GM12878 (cell line): ENCODE measurements around the gene CRYGD. TPM values are rescaled to one million over a fixed set of nuclear protein-coding genes. Genes with fewer than 3 reads are reported as not detected.

Source experiments
- ATAC-seq: fragments of 200-7000 bp; cut with Tn5 transposase; 3 replicates; pipeline ENCODE4 v1.9.1; 2020; ENCODE audit warnings: mild to moderate bottlenecking, moderate library complexity
- BruUV-seq: library from RNA; stranded (reverse); fragments of 400-500 nt; replicated peaks from 2 replicates; lab custom pipeline; 2021; lab: Mats Ljungman, UMichigan
- CTCF ChIA-PET: fragments of 300-600 bp; sonication (Branson Sonifier 250); formaldehyde crosslinking; extraction: SDS; loops from one replicate; lab custom pipeline; 2021; ENCODE audit warnings: inconsistent platforms; lab: Yijun Ruan, JAX
- POLR2A ChIA-PET: fragments of 350-600 bp; formaldehyde crosslinking; extraction: SDS; loops from one replicate; lab custom pipeline; 2021; ENCODE audit warnings: inconsistent platforms; lab: Charles Lee
- RAD21 ChIA-PET: fragments of 300-600 bp; sonication (Branson Sonifier 250); formaldehyde crosslinking; loops from one replicate; lab custom pipeline; 2023; ENCODE audit warnings: antibody characterized with exemption; ENCODE audit not compliant: unreplicated experiment; lab: Charles Lee
- SMC1A ChIA-PET: fragments of 300-600 bp; sonication (Branson Sonifier 250); formaldehyde crosslinking; loops from one replicate; lab custom pipeline; 2023; ENCODE audit not compliant: unreplicated experiment, uncharacterized antibody; lab: Charles Lee
- DNase-seq: peaks from one replicate; pipeline ENCODE4 v3.0.0-alpha.2; 2011; ENCODE audit warnings: low read depth, low spot score
- FAIRE-seq: peaks from 3 replicates; lab custom pipeline; 2011; peaks lifted over from hg19 to GRCh38; lab: Jason Lieb, UNC
- H2AFZ ChIP-seq: 2 replicates; pipeline ENCODE4 v1.6.0; 2011; ENCODE audit warnings: low read depth, low read length, control low read depth; ENCODE audit not compliant: control insufficient read depth
- H3K27ac ChIP-seq: 2 replicates; pipeline ENCODE4 v1.5.1; 2011; ENCODE audit warnings: control low read depth; ENCODE audit not compliant: control insufficient read depth, insufficient read depth
- H3K27me3 ChIP-seq, 2 experiments: replicated peaks in 1 of 2; 2 replicates each; pipeline versions ENCODE4 v1.6.0 to v1.6.1; 2011; ENCODE audit warnings: low read length in 1 of 2; ENCODE audit not compliant: control insufficient read depth in 2 of 2, insufficient read depth in 2 of 2
- H3K36me3 ChIP-seq, 2 experiments: 2 replicates each; pipeline ENCODE4 v1.5.1; 2011; ENCODE audit warnings: low read length in 1 of 2; ENCODE audit not compliant: control insufficient read depth in 2 of 2, insufficient read depth in 2 of 2
- H3K4me1 ChIP-seq: 2 replicates; pipeline ENCODE4 v1.6.1; 2011; ENCODE audit warnings: mild to moderate bottlenecking, low read length, moderate library complexity, mixed read lengths; ENCODE audit not compliant: control insufficient read depth, insufficient read depth
- H3K4me2 ChIP-seq: 2 replicates; pipeline ENCODE4 v1.6.0; 2011; ENCODE audit warnings: control low read depth; ENCODE audit not compliant: control insufficient read depth, insufficient read depth
- H3K4me3 ChIP-seq: fragments of 200-600 bp; sonication (generic); 2 replicates; pipeline ENCODE4 v1.5.1; 2016
- H3K79me2 ChIP-seq: 2 replicates; pipeline ENCODE4 v1.6.0; 2011; ENCODE audit warnings: low read length; ENCODE audit not compliant: control insufficient read depth, insufficient read depth
- H3K9ac ChIP-seq: 2 replicates; pipeline ENCODE4 v1.8.0; 2011; ENCODE audit warnings: low read length, control low read depth, mixed read lengths; ENCODE audit not compliant: control insufficient read depth, insufficient read depth
- H3K9me3 ChIP-seq: replicated peaks from 3 replicates; pipeline ENCODE4 v1.5.1; 2011; ENCODE audit warnings: mild to moderate bottlenecking, low read length; ENCODE audit not compliant: control insufficient read depth, insufficient read depth
- H4K20me1 ChIP-seq: 2 replicates; pipeline ENCODE4 v1.6.0; 2011; ENCODE audit not compliant: control insufficient read depth, insufficient read depth
- ATF2 ChIP-seq: IDR thresholded peaks from 2 replicates; pipeline ENCODE4 v1.6.1; 2012; ENCODE audit warnings: low read length, inconsistent platforms
- CREB1 ChIP-seq: IDR thresholded peaks from 2 replicates; pipeline ENCODE4 v1.6.1; 2012; ENCODE audit warnings: low read depth, mild to moderate bottlenecking, inconsistent platforms
- E2F4 ChIP-seq: IDR thresholded peaks from 2 replicates; pipeline ENCODE4 v1.6.1; 2012; ENCODE audit warnings: low read depth, low read length, improper control_type of control experiment
- E2F8 ChIP-seq: fragments of 450-650 bp; IDR thresholded peaks from 2 replicates; pipeline ENCODE4 v1.6.1; 2018; ENCODE audit warnings: mild to moderate bottlenecking, low read depth, moderate library complexity; ENCODE audit not compliant: partially characterized antibody
- KAT2A ChIP-seq: conservative IDR thresholded peaks from 2 replicates; pipeline ENCODE4 v1.6.1; 2011; ENCODE audit warnings: low read depth, low read length; ENCODE audit not compliant: control insufficient read depth
- LARP7 ChIP-seq: fragments of 450-650 bp; IDR thresholded peaks from 2 replicates; pipeline ENCODE4 v1.6.1; 2017; ENCODE audit warnings: mild to moderate bottlenecking
- PAX5 ChIP-seq: IDR thresholded peaks from 2 replicates; pipeline ENCODE4 v1.6.1; 2011; ENCODE audit warnings: low read depth, low read length, borderline replicate concordance
- POLR2A ChIP-seq: IDR thresholded peaks from 2 replicates; pipeline ENCODE4 v1.6.1; 2011; ENCODE audit warnings: low read depth, mild to moderate bottlenecking, low read length
- SMARCA5 ChIP-seq: fragments of 450-650 bp; IDR thresholded peaks from 2 replicates; pipeline ENCODE4 v1.6.1; 2017; ENCODE audit warnings: mild to moderate bottlenecking
- WRNIP1 ChIP-seq: IDR thresholded peaks from 2 replicates; pipeline ENCODE4 v1.6.1; 2011; ENCODE audit warnings: low read depth, low read length, improper control_type of control experiment, borderline replicate concordance
- ZNF217 ChIP-seq: fragments of 450-650 bp; IDR thresholded peaks from 2 replicates; pipeline ENCODE4 v1.6.1; 2017; ENCODE audit warnings: antibody characterized with exemption, mild to moderate bottlenecking
- in situ Hi-C: fragments of 300-500 bp; cut with MboI; formaldehyde crosslinking; loops from 9 replicates; pipeline ENCODE4 v1.14.3; 2018; ENCODE audit warnings: mixed read lengths
- intact Hi-C: fragments of 100-400 bp; cut with micrococcal nuclease; formaldehyde crosslinking; loops from one replicate; pipeline ENCODE4 v1.14.2; 2022; ENCODE audit not compliant: unreplicated experiment
- polyA plus RNA-seq, 11 experiments: library from polyadenylated mRNA; depleted of rRNA in 4 of 11; unstranded in 6 of 11; stranded (reverse) in 5 of 11; fragments of >200 nt; fragmentation: Nextera tagmentation in 4 of 11; fragmentation: Illumina TruSeq in 1 of 11; extraction: Ambion mirVana in 4 of 11; extraction: Trizol in 1 of 11; gene quantifications; 1 replicate in 1 of 11; 2 replicates in 10 of 11; pipeline versions ENCODE4 v1.2.1 to v1.2.3, GENCODE V29; 2011 to 2016; ENCODE audit warnings: inconsistent platforms in 2 of 11, missing spikeins in 2 of 11, low read depth in 1 of 11
- total RNA-seq, 4 experiments: library from RNA; depleted of rRNA in 3 of 4; stranded (reverse); fragments of >200 nt in 3 of 4; fragmentation: Illumina TruSeq in 1 of 4; extraction: Trizol in 1 of 4; gene quantifications; 2 replicates each; pipeline versions ENCODE4 v1.2.1 to v1.2.3, GENCODE V29; 2013 to 2021

CRYGD gene
- total and polyA plus RNA-seq, 10 of the 15 experiments (the other 5 are each of a cell fraction or from before 2014, with no cell fraction given): not detected

- RAD21 ChIA-PET: no interaction called here
- H3K36me3 ChIP-seq: no peaks in the 10 kb centered on the region
- H3K27me3 ChIP-seq: no peaks in the 10 kb centered on the region
- SMC1A ChIA-PET: no interaction called here
- CTCF ChIA-PET: interaction anchor here (0.7 kb wide), 1 partner anchor 53 kb away, joined by 3 read pairs; no protein-coding TSS in a partner anchor
- peak; percentile 15; the same call in 1 of the 3 replicates for ATAC-seq
- no peak overlapping the region for H3K4me2 ChIP-seq
- H3K9ac ChIP-seq: no peak overlapping the region
- no peak for FAIRE-seq
- in situ Hi-C loops: no loop called here
- no peaks in the 10 kb centered on the region for H3K4me1 ChIP-seq
- POLR2A ChIA-PET: no interaction called here
- H3K9me3 ChIP-seq: no peaks in the 10 kb centered on the region
- no peaks in the 10 kb centered on the region for H3K79me2 ChIP-seq
- H3K27ac ChIP-seq: no peak overlapping the region
- no peak for DNase-seq
- BruUV-seq: no TSS peak
- H4K20me1 ChIP-seq: no peaks in the 10 kb centered on the region
- no peak overlapping the region for H3K4me3 ChIP-seq
- intact Hi-C loops: no loop called here
- TF ChIP-seq ZNF217: no peak
- TF ChIP-seq ATF2: no peak
- TF ChIP-seq POLR2A: no peak
- TF ChIP-seq E2F4: no peak
- no peak for TF ChIP-seq KAT2A
- no peak for TF ChIP-seq WRNIP1
- no peak for TF ChIP-seq CREB1
- no peak for TF ChIP-seq SMARCA5
- no peak for TF ChIP-seq LARP7
- no peak for TF ChIP-seq E2F8
- no peak for TF ChIP-seq PAX5
- H2AFZ ChIP-seq: no peak overlapping the region
Measured at GRCh38 chr2:208093128-208093527, 31.2 kb downstream of the CRYGD start.
